HL-60 (cell line): ENCODE results near the gene FAM234B.

Experiments used
- DNase-seq, 2 experiments: peaks; one replicate each; pipeline ENCODE4 v3.0.0-alpha.2; 2010 to 2020; ENCODE audit warnings: low read depth in 1 of 2, low spot score in 1 of 2
- H3K27ac ChIP-seq: fragments of 250-450 bp; sonication (Bioruptor Pico); replicated peaks from 2 replicates; pipeline ENCODE4 v1.5.1; 2020; ENCODE audit warnings: mild to moderate bottlenecking, moderate library complexity
- H3K27me3 ChIP-seq: fragments of 250-450 bp; sonication (Bioruptor Pico); 2 replicates; pipeline ENCODE4 v1.5.1; 2021; ENCODE audit warnings: mild to moderate bottlenecking, moderate library complexity; ENCODE audit not compliant: insufficient read depth, poor library complexity, severe bottlenecking
- H3K4me3 ChIP-seq: replicated peaks from 2 replicates; pipeline ENCODE4 v1.5.1; 2011; ENCODE audit warnings: mild to moderate bottlenecking, control low read depth, low read length; ENCODE audit not compliant: insufficient read depth
- CTCF ChIP-seq: IDR thresholded peaks from one replicate; pipeline ENCODE4 v1.5.1; 2011; ENCODE audit warnings: low read length, control low read depth, inconsistent platforms; ENCODE audit not compliant: insufficient read depth
- GABPA ChIP-seq: IDR thresholded peaks from 2 replicates; pipeline ENCODE4 v1.6.1; 2012; ENCODE audit warnings: low read depth
- POLR2AphosphoS5 ChIP-seq: IDR thresholded peaks from 2 replicates; pipeline ENCODE4 v1.6.1; 2012; ENCODE audit warnings: low read depth
- REST ChIP-seq: IDR thresholded peaks from 2 replicates; pipeline ENCODE4 v1.6.1; 2012; ENCODE audit warnings: low read depth; ENCODE audit not compliant: insufficient replicate concordance
- SPI1 ChIP-seq: IDR thresholded peaks from 2 replicates; pipeline ENCODE4 v1.6.1; 2012; ENCODE audit warnings: low read depth, mild to moderate bottlenecking, borderline replicate concordance

Gene FAM234B

GRCh38 chr12:13041224-13041623 lies 3.0 kb upstream of the FAM234B start:
- Histone ChIP-seq H3K27ac (no peak overlapping the region), H3K4me3 (no peak overlapping the region), H3K27me3 (no peaks in the 10 kb centered on the region)
- no peak for TF ChIP-seq CTCF
- TF ChIP-seq POLR2AphosphoS5, result no peak
- no peak for TF ChIP-seq GABPA
- no peak for TF ChIP-seq SPI1
- TF ChIP-seq REST, result no peak
- DNase-seq, result no peak

GRCh38 chr12:13042666-13043230 lies 1.4 kb upstream of the FAM234B start:
- no peak for DNase-seq
- Histone ChIP-seq H3K4me3 (no peak overlapping the region), H3K27me3 (no peaks in the 10 kb centered on the region), H3K27ac (no peak overlapping the region)
- TF ChIP-seq REST (no peak), POLR2AphosphoS5 (no peak), CTCF (no peak), GABPA (no peak), SPI1 (no peak)

GRCh38 chr12:13044906-13045299 lies 722 bp downstream of the FAM234B start:
- peak overlapping the region; percentile 100 for H3K4me3 ChIP-seq
- DNase-seq, result no peak
- no peaks in the 10 kb centered on the region for H3K27me3 ChIP-seq
- no peak overlapping the region; the same call in 1 of the 2 replicates for H3K27ac ChIP-seq
- no peak for TF ChIP-seq POLR2AphosphoS5
- TF ChIP-seq CTCF, result no peak
- peak; percentile 40 for TF ChIP-seq REST
- no peak for TF ChIP-seq SPI1
